Measurements from ENCODE around the gene NRXN3. TPM values are rescaled to one million over a fixed set of nuclear protein-coding genes. Genes with fewer than 3 reads are reported as not detected.

Gene NRXN3
- total and polyA plus RNA-seq, 2 of the 13 experiments (the other 11 are each of a cell fraction or from before 2014, with no cell fraction given) = 0.03 TPM; not detected in 1

DNA sequence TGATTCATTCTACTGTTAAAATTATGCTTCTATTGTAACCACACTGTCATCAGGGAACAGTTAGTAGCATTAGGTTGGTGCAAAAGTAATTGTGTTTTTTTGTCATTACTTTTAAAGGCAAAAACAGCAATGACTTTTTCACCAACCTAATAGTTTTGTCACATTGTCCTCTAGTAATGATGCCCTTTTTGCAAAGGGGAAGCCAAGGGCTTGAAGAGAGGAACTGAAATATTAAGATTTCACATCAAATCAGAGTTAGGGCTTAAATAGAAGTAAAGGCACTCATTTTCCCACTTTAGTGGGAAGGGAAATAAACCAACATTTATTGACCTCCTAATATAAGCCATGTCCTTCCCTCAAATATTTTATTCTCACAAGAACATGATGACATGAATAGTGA lies 273.7 kb downstream of the NRXN3 start:
- TF ChIP-seq ZNF629 (CRISPR knock-in tag; conservative IDR thresholded peaks at IDR 0.05) (no peak), NFIC (IDR thresholded peaks at IDR 0.05; ENCODE audit: low read length) (no peak), SAP130 (CRISPR knock-in tag; IDR thresholded peaks at IDR 0.05; ENCODE audit: low read depth) (no peak), NBN (conservative IDR thresholded peaks at IDR 0.05) (no peak), GTF2F1 (IDR thresholded peaks at IDR 0.05; ENCODE audit: low read length) (no peak), SOX13 (IDR thresholded peaks at IDR 0.05) (no peak), SOX13 (CRISPR knock-in tag; conservative IDR thresholded peaks at IDR 0.05 in 1 of 2, IDR thresholded peaks at IDR 0.05 in 1 of 2) (no peak)
- TF ChIP-seq, protein P1, sequence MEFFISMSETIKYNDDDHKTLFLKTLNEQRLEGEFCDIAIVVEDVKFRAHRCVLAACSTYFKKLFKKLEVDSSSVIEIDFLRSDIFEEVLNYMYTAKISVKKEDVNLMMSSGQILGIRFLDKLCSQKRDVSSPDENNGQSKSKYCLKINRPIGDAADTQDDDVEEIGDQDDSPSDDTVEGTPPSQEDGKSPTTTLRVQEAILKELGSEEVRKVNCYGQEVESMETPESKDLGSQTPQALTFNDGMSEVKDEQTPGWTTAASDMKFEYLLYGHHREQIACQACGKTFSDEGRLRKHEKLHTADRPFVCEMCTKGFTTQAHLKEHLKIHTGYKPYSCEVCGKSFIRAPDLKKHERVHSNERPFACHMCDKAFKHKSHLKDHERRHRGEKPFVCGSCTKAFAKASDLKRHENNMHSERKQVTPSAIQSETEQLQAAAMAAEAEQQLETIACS (CRISPR knock-in tag; IDR thresholded peaks at IDR 0.05) = no peak
- no peak for ATAC-seq
- Histone ChIP-seq H3K27me3 (ENCODE audit: control insufficient read depth in 1 of 2, insufficient read depth in 2 of 2, low read length in 2 of 2) (no peaks in the 10 kb centered on the region; a peak in 1 of 5 replicates), H4K20me1 (ENCODE audit: insufficient read depth, low read length) (no peaks in the 10 kb centered on the region), H3K36me3 (replicated peaks in 1 of 2; ENCODE audit: control insufficient read depth in 1 of 2, insufficient read depth in 2 of 2, low read length in 2 of 2) (no peaks in the 10 kb centered on the region), H3K4me3 (replicated peaks in 1 of 3; ENCODE audit: insufficient read depth in 1 of 3, low read depth in 2 of 3, low read length in 3 of 3) (no peak overlapping the region), H3K4me1 (ENCODE audit: insufficient read depth, low read length) (no peaks in the 10 kb centered on the region), H3K9ac (ENCODE audit: insufficient read depth, low read depth, low read length) (no peak overlapping the region), H3K4me2 (ENCODE audit: low read depth, low read length) (no peak overlapping the region), H3K79me2 (ENCODE audit: insufficient read depth, low read length) (no peaks in the 10 kb centered on the region), H2AFZ (ENCODE audit: low read length) (no peak overlapping the region), H3K9me3 (ENCODE audit: low read length) (no peaks in the 10 kb centered on the region), H3K27ac (ENCODE audit: extremely low read length, insufficient read depth, low read length) (no peak overlapping the region)
- no TSS peak for BruUV-seq (replicated peaks)
- ChIA-PET CTCF (ENCODE audit: low intra/inter-chr PET ratio, low total read pairs) (no interaction called here), POLR2A (no interaction called here)
- no peak for FAIRE-seq
- DNase-seq (ENCODE audit: low spot score) = no peak
- intact Hi-C loops (cut with micrococcal nuclease; ENCODE audit: unreplicated experiment) (no loop called here), in situ Hi-C loops (cut with HindIII; ENCODE audit: extremely low pct_ligation_motif_present, low pct_unique_long_range_greater_than_20kb) (no loop called here)

DNA sequence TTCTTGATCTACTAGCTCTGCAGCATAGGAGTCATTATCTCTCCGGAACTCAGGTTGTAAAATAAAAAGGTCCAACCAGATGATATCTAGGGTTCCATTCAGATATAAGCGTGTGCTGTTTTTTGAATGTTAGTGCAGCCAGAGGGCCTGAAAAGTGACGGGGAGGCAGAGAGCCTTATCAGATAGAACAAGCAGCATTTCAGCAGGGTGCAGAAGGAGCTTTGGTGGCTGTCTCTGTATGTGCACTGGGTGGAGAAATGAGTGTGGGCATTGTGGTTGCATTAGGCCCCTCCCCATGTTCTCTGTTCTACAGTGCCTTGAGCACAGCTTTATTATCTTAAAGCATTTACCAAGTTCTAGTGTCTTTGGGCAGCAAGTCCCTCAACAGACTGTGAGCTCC lies 275.1 kb downstream of the NRXN3 start:
- Histone ChIP-seq H3K9me3 (ENCODE audit: low read length) (no peaks in the 10 kb centered on the region), H3K4me2 (ENCODE audit: low read depth, low read length) (no peak overlapping the region), H3K27ac (ENCODE audit: extremely low read length, insufficient read depth, low read length) (no peak overlapping the region), H3K36me3 (replicated peaks in 1 of 2; ENCODE audit: control insufficient read depth in 1 of 2, insufficient read depth in 2 of 2, low read length in 2 of 2) (no peaks in the 10 kb centered on the region), H3K9ac (ENCODE audit: insufficient read depth, low read depth, low read length) (no peak overlapping the region), H2AFZ (ENCODE audit: low read length) (no peak overlapping the region), H4K20me1 (ENCODE audit: insufficient read depth, low read length) (no peaks in the 10 kb centered on the region), H3K27me3 (ENCODE audit: control insufficient read depth in 1 of 2, insufficient read depth in 2 of 2, low read length in 2 of 2) (no peaks in the 10 kb centered on the region; a peak in 1 of 5 replicates), H3K4me3 (replicated peaks in 1 of 3; ENCODE audit: insufficient read depth in 1 of 3, low read depth in 2 of 3, low read length in 3 of 3) (no peak overlapping the region), H3K79me2 (ENCODE audit: insufficient read depth, low read length) (no peaks in the 10 kb centered on the region), H3K4me1 (ENCODE audit: insufficient read depth, low read length) (no peaks in the 10 kb centered on the region)
- POLR2A ChIA-PET = no interaction called here
- no peak for DNase-seq (ENCODE audit: low spot score)
- BruUV-seq (replicated peaks) = no TSS peak
- CTCF ChIA-PET (ENCODE audit: low intra/inter-chr PET ratio, low total read pairs) = no interaction called here
- intact Hi-C loops (cut with micrococcal nuclease; ENCODE audit: unreplicated experiment) (no loop called here), in situ Hi-C loops (cut with HindIII; ENCODE audit: extremely low pct_ligation_motif_present, low pct_unique_long_range_greater_than_20kb) (no loop called here)
- WGBS (ENCODE audit: low lambda C conversion rate) = 0% methylated on average over 2 of the region's 3 CpGs
- TF ChIP-seq KAT8 (CRISPR knock-in tag; IDR thresholded peaks at IDR 0.05) (no peak), ZNF674 (CRISPR knock-in tag; IDR thresholded peaks at IDR 0.05; ENCODE audit: low read depth) (no peak)
- ATAC-seq = no peak
- FAIRE-seq = no peak

Data from HepG2 (cell line).